DND-41 (cell line): ENCODE measurements around the gene GABRG3.

Experiments used
- ATAC-seq: fragments of 200-7000 bp; cut with Tn5 transposase; 3 replicates; pipeline ENCODE4 v1.9.1; 2021; ENCODE audit warnings: low read depth; ENCODE audit not compliant: insufficient read depth
- DNase-seq: peaks from one replicate; pipeline ENCODE4 v3.0.0-alpha.2; 2020
- H2AFZ ChIP-seq: 2 replicates; pipeline ENCODE4 v1.6.0; 2012; ENCODE audit warnings: low read depth, low read length
- H3K27ac ChIP-seq: 2 replicates; pipeline ENCODE4 v1.5.1; 2012; ENCODE audit warnings: low read length, inconsistent platforms
- H3K27me3 ChIP-seq: fragments of 200-600 bp; sonication (generic); 2 replicates; pipeline ENCODE4 v1.6.0; 2012; ENCODE audit warnings: low read length, mild to moderate bottlenecking, inconsistent platforms; ENCODE audit not compliant: insufficient read depth, poor library complexity
- H3K36me3 ChIP-seq: 2 replicates; pipeline ENCODE4 v1.5.1; 2012; ENCODE audit warnings: low read length, inconsistent platforms; ENCODE audit not compliant: insufficient read depth
- H3K4me1 ChIP-seq: 2 replicates; pipeline ENCODE4 v1.5.1; 2012; ENCODE audit warnings: mild to moderate bottlenecking, low read length; ENCODE audit not compliant: insufficient read depth
- H3K4me2 ChIP-seq: 2 replicates; pipeline ENCODE4 v1.6.0; 2012; ENCODE audit warnings: mild to moderate bottlenecking, moderate library complexity, low read length, inconsistent platforms; ENCODE audit not compliant: insufficient read depth
- H3K4me3 ChIP-seq, 2 experiments: fragments of 200-600 bp in 1 of 2; shearing (Covaris generic) in 1 of 2; 2 replicates each; pipeline ENCODE4 v1.5.1; 2012 to 2016; ENCODE audit warnings: inconsistent platforms in 2 of 2, low read length in 2 of 2, mild to moderate bottlenecking in 2 of 2, low read depth in 1 of 2, moderate library complexity in 1 of 2
- H3K79me2 ChIP-seq: 2 replicates; pipeline ENCODE4 v1.6.0; 2012; ENCODE audit warnings: low read length, inconsistent platforms; ENCODE audit not compliant: insufficient read depth
- H3K9ac ChIP-seq: 2 replicates; pipeline ENCODE4 v1.6.0; 2012; ENCODE audit warnings: low read depth, mild to moderate bottlenecking, inconsistent platforms, low read length, moderate library complexity
- H3K9me3 ChIP-seq: 2 replicates; pipeline ENCODE4 v1.5.1; 2012; ENCODE audit warnings: low read length, moderate library complexity, mild to moderate bottlenecking, inconsistent platforms; ENCODE audit not compliant: insufficient read depth, severe bottlenecking
- H4K20me1 ChIP-seq: 2 replicates; pipeline ENCODE4 v1.6.0; 2012; ENCODE audit warnings: low read length; ENCODE audit not compliant: insufficient read depth
- CTCF ChIP-seq: IDR thresholded peaks from 2 replicates; pipeline ENCODE4 v1.5.1; 2012; ENCODE audit warnings: borderline replicate concordance, low read length, moderate library complexity, mild to moderate bottlenecking; ENCODE audit not compliant: poor library complexity, severe bottlenecking; ENCODE audit errors: extremely low read depth
- EZH2 ChIP-seq: IDR thresholded peaks from 3 replicates; pipeline ENCODE4 v1.6.1; 2012; ENCODE audit warnings: borderline replicate concordance, low read depth, mild to moderate bottlenecking, moderate library complexity, low read length, inconsistent platforms; ENCODE audit not compliant: severe bottlenecking

GABRG3 gene

DNA sequence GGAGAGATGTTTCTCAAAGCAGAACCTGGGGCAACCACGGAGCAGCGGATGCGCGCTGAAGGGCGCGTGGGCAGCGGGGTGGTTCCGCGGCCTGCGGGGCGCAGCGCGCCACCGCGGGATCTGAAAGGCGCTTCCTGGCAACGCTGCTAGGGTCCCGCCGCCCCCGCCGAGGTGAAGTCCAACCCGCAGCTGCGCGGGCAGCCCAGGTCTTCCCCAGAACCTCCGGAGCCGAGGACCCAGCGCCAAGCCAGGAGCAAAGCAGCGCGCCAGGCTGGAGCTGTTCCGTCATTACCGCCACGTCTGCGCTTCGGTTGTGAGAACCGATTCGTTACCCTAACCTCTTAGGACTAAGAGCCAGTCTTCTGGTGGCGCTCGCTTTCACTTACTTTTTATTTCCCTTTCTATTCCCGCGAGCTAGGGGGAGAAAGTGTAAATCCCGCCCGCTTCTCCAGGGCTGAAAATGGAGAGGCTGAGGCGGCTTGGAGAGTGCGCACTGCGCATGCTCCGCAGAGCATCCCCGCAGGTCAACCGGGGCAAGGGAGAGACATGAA is 3.2 kb upstream of the GABRG3 start:
- no peak overlapping the region for H3K27ac ChIP-seq
- no peaks in the 10 kb centered on the region for H3K27me3 ChIP-seq
- no peaks in the 10 kb centered on the region for H3K36me3 ChIP-seq
- ATAC-seq (no peak), DNase-seq (no peak)
- no peaks in the 10 kb centered on the region for H4K20me1 ChIP-seq
- TF ChIP-seq CTCF (no peak), EZH2 (no peak)
- H3K9ac ChIP-seq: no peak overlapping the region
- H3K79me2 ChIP-seq: no peaks in the 10 kb centered on the region
- no peak overlapping the region for H3K4me3 ChIP-seq
- H3K4me1 ChIP-seq: no peaks in the 10 kb centered on the region
- H2AFZ ChIP-seq: no peak overlapping the region
- H3K4me2 ChIP-seq: no peak overlapping the region
- H3K9me3 ChIP-seq: no peaks in the 10 kb centered on the region

DNA sequence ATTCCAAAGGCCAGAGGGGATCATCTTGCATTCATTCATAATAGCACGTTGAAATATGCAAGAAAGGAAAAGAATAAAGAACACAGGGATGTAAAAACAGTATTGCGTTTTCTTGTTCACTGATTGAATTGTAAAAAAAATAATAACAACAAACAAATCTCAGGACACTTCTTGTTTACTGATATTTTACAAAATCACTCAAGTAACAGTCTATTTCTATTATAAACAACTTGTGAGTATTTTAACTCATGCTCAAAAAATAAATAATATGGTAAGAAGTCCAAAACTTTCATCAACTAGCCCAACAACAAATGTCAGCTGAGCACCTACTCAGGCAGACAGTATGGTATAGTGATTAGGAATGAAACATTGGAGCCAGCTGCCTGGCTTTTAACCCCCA is 2.2 kb upstream of the GABRG3 start:
- Histone ChIP-seq H3K4me3 (no peak overlapping the region), H3K4me2 (no peak overlapping the region), H3K27me3 (no peaks in the 10 kb centered on the region), H3K9me3 (no peaks in the 10 kb centered on the region), H3K9ac (no peak overlapping the region), H3K79me2 (no peaks in the 10 kb centered on the region), H3K4me1 (no peaks in the 10 kb centered on the region), H3K27ac (no peak overlapping the region), H2AFZ (no peak overlapping the region), H4K20me1 (no peaks in the 10 kb centered on the region), H3K36me3 (no peaks in the 10 kb centered on the region)
- TF ChIP-seq EZH2: no peak
- TF ChIP-seq CTCF: no peak
- ATAC-seq (no peak), DNase-seq (no peak)

- no peaks in the 10 kb centered on the region for H3K36me3 ChIP-seq
- no peak overlapping the region for H3K4me2 ChIP-seq
- H3K4me3 ChIP-seq: no peak overlapping the region
- no peaks in the 10 kb centered on the region for H4K20me1 ChIP-seq
- no peak for ATAC-seq
- no peaks in the 10 kb centered on the region for H3K79me2 ChIP-seq
- no peaks in the 10 kb centered on the region for H3K27me3 ChIP-seq
- DNase-seq: no peak
- H3K27ac ChIP-seq: no peak overlapping the region
- no peaks in the 10 kb centered on the region for H3K4me1 ChIP-seq
- no peak overlapping the region for H3K9ac ChIP-seq
- no peak for TF ChIP-seq EZH2
- TF ChIP-seq CTCF: no peak
- no peak overlapping the region for H2AFZ ChIP-seq
- H3K9me3 ChIP-seq: no peaks in the 10 kb centered on the region
Observed at GRCh38 chr15:26971271-26972018, 464 bp downstream of the GABRG3 start.
